Gastroesophageal sphincter (tissue), 3 donors: ENCODE measurements around the gene TK2.

ENCODE experiments used
- CTCF ChIP-seq, 4 experiments: fragments of 200-600 bp in 2 of 4; fragments of 450-650 bp in 2 of 4; sonication (generic) in 1 of 4; IDR thresholded peaks; one replicate each; pipeline ENCODE4 v1.5.1; 2017 to 2019; ENCODE audit warnings: antibody characterized with exemption in 4 of 4, mild to moderate bottlenecking in 2 of 4, moderate library complexity in 2 of 4
- POLR2A ChIP-seq, 2 donors: fragments of 450-650 bp; IDR thresholded peaks; one replicate each; pipeline ENCODE4 v1.6.1; 2017; ENCODE audit warnings: antibody characterized with exemption in 2 of 2, mild to moderate bottlenecking in 2 of 2, moderate library complexity in 1 of 2
- POLR2AphosphoS5 ChIP-seq: sonication (generic); formaldehyde crosslinking; IDR thresholded peaks from one replicate; pipeline ENCODE4 v1.6.1; 2017; ENCODE audit warnings: antibody characterized with exemption

- no peak for TF ChIP-seq CTCF (IDR thresholded peaks at IDR 0.05)
- TF ChIP-seq POLR2A (IDR thresholded peaks at IDR 0.05): no peak
- no peak for TF ChIP-seq POLR2AphosphoS5
Observed at GRCh38 chr16:66489818-66490217, 60.1 kb downstream of the TK2 start.
